ENCODE results near the gene PIGQ.
"Not testable (repeated sequence)": the region's sequence is repeated elsewhere in the genome, so short reads cannot be mapped to it uniquely, and the experiment has no call there.

Gene PIGQ

DNA sequence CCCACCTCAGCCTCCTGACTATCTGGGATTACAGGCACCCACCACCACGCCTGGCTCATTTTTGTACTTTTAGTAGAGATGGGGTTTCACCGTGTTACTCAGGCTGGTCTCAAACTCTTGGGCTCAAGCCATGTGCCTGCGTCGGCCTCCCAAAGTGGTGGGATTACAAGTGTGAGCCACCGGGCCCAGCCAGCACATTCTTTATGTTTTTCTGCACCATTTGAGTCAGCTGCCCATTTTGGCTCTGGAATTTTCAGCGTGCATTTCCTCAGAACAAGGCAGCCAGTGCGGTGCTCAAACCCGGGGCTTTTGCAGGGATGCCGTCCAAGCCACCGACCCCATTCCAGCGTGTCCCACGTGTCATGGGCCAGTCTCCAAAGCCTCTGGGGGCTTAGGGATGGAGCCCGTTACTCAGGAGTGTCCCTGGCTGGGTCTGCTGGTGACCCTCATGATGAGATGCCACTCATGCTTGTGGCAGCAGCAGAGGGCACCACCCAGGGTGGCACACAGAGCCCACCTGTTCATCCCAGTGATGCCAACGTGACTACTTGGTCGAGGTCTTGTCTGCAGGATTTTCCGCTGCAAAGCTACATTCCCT is 16.4 kb downstream of the PIGQ start:
- DNase-seq (ENCODE audit: low read depth in 2 of 2): no peak

GRCh38 chr16:586645-587590 is 17.1 kb downstream of the PIGQ start:
- DNase-seq (ENCODE audit: low read depth in 2 of 2): no peak

DNA sequence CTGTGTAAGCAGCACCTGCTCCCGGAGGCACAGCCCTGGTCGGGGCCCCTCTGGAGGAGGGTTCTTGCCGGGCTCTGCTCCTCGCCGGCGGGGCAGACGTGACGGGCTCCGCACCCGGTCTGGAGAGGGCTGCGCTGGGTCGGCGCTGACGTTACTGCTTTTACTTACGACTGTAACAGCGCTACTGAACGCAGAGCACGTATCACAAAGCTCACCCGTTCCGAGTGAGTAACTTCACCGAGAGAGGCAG is 18.8 kb downstream of the PIGQ start:
- DNase-seq (ENCODE audit: low read depth in 2 of 2): peak in 1 of 2 experiments; percentile 46

DNA sequence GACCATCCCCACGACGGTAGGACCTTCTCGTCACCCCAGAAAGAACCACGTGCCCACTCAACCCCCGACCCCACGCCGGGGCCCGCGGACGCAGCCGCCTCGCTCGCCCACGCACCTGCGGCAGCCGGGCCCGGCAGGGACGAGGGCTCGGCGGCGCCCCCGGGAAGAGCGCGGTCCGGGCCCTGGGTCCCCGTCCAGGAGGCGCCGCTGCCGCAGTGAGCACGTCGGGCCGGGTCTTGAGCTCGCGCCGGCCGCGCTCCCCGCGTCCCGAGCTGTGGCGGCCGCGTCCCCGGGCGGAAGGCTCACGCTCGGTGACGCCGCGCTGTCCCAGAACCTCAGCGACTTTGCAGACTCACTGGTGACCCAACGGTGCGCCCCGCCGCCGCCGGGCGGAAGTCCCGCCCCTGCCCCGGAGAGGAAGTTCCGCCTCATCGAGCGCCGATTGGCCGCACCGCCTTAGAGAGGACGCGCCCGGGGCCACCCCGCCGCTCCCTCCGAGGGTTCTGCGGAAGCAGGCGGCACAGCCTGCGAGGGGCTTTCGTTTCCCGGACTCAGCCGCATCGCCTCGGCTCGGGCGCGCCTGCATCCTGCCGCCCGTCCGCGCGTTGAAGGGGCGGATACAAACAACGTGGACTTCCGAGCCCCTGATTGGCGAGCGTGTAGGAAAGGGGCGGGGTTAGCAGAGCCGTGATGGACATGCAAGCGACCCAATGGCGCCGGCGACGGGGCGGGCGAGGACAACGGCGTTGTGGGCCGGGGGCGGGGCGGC is 19.3 kb downstream of the PIGQ start:
- peak; percentile 95 to 98 for DNase-seq (ENCODE audit: low read depth in 2 of 2)

- peak; percentile 98 to 99 for DNase-seq (ENCODE audit: low read depth in 2 of 2)
Observed at GRCh38 chr16:589658-590187, 20.0 kb downstream of the PIGQ start, which contains the start of gene RAB40C. RAB40C (plus strand) TSS chr16:590066; CDS start chr16:590292, 226 bp downstream.

GRCh38 chr16:590188-590814 is 20.5 kb downstream of the PIGQ start:
- DNase-seq (ENCODE audit: low read depth in 2 of 2): no peak

GRCh38 chr16:590815-591200 is 21.0 kb downstream of the PIGQ start:
- no peak for DNase-seq (ENCODE audit: low read depth in 2 of 2)

GRCh38 chr16:591231-591630 is 21.5 kb downstream of the PIGQ start:
- DNase-seq (ENCODE audit: low read depth in 2 of 2): no peak

GRCh38 chr16:591892-592517 is 22.2 kb downstream of the PIGQ start:
- DNase-seq (ENCODE audit: low read depth in 2 of 2): no peak

DNA sequence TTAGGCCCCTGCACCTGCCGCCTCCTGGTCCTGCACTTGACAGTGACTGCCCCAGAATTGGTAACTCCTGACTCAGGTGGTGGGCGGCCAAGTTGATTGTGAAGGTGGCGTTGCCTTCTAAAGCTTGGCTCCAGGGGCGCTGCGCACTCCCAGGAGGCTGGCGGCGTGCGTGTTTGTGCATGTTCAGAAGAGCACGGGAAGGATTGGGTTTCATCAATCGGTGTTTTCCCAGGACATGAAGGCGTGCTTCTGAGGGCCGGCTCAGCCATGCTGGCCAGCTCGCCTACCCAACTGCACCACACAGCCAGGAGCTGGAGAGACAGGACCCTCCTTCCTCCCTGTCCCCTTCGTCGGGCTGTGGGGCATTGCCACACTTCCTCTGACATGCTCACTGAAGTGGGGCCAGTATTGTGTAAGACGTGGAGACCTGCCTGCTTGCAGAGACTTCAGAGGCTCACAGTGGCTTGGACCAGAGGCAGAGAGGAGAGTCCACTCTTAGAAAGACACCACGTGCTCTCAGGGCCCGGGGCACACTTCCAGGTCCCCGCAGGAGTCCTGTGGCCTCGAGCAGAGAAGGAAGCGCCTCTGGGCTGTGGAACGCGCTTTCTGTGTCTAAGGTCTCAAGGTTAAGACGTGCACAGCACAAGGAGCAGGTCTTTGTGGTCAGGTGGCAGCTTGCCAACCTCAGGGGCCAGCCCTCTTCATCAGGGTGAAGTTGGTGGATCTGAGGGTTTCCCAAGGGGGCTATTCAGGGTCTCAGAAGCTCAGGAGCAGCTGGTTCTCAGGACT is 22.9 kb downstream of the PIGQ start:
- DNase-seq (ENCODE audit: low read depth in 2 of 2): no peak

- no peak for DNase-seq (ENCODE audit: low read depth in 2 of 2)
Observed at GRCh38 chr16:593406-593805, 23.6 kb downstream of the PIGQ start.

GRCh38 chr16:593807-594206 is 24.0 kb downstream of the PIGQ start:
- no peak for DNase-seq (ENCODE audit: low read depth in 2 of 2)

DNA sequence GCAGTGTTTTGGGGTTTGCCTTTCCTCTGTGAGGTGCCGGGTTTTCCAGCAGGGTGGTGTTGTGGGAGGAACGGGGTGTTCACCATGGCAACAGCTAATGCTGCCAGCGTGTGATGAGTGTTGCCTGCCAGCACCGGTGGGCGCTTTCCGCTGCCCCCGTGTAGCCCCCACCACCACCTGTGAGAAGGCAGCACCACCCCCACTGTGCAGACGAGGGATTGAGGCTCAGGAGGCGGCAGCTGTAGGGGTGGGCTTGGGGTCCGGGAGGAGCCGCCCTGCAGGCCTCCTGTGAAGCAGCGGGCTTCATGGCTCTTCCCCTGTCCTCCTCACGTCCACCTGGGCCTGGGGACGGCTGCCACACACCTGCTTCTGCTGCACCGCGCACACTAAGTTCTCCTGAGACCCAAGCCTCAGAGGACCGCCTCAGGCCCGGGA is 25.3 kb downstream of the PIGQ start:
- no peak for DNase-seq (ENCODE audit: low read depth in 2 of 2)

DNA sequence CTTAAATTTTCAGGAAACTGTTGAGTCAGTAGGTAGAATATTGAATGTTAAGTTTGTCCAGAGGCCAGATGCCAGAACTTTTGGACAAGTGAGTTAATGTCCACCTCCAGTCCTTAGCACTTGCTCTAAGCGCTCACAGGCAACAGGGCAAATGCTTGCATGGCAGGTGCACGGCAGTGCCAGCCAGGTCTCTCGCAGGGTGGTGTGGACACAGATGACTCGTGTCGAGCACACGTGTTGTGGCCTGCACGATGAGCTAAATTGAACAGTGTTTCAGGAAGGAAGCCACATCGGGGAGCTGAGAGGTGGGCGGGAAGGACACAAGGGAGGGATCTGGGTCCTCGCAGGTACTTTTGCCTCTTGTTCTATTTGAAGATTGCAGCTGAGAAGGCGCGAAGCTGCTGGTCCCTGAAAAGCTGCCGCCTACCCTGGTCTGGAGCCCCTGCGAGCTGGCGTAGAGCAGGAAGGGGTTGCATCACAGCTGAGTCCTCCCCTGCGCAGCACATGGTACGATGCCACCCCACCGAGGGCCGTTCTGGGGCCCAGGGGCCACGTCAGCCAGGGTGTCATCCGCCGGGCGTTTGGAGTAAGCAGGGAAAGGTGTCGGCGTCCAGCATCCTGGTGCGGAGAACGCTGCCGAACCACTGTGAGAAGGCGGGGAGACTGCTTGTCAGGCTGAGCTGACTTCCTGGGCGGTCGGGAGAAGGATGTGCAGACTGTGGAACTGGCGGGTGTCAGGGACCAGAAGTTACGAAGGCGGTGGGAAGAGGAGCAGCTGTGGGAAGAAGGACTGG is 26.4 kb downstream of the PIGQ start:
- no peak for DNase-seq (ENCODE audit: low read depth in 2 of 2)

- DNase-seq (ENCODE audit: low read depth in 2 of 2): no peak
Observed at GRCh38 chr16:596736-597060, 26.9 kb downstream of the PIGQ start.

DNA sequence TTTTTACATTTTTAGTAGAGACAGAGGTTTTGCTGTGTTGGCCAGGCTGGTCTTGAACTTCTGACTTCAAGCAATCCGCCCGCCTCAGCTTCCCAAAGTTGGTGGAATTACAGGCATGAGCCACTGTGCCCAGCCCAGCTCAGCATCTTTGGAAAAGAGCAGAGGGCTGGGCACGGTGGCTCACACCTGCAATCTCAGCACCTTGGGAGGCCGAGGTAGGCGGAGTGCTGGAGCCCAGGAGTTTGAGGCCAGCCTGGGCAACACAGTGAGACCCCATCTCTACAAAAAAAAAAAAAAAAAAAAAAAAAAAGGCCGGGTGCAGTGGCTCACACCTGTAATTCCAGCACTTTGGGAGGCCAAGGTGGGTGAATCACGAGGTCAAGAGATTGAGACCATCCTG is 27.9 kb downstream of the PIGQ start:
- DNase-seq (ENCODE audit: low read depth in 2 of 2): not testable (repeated sequence)

DNA sequence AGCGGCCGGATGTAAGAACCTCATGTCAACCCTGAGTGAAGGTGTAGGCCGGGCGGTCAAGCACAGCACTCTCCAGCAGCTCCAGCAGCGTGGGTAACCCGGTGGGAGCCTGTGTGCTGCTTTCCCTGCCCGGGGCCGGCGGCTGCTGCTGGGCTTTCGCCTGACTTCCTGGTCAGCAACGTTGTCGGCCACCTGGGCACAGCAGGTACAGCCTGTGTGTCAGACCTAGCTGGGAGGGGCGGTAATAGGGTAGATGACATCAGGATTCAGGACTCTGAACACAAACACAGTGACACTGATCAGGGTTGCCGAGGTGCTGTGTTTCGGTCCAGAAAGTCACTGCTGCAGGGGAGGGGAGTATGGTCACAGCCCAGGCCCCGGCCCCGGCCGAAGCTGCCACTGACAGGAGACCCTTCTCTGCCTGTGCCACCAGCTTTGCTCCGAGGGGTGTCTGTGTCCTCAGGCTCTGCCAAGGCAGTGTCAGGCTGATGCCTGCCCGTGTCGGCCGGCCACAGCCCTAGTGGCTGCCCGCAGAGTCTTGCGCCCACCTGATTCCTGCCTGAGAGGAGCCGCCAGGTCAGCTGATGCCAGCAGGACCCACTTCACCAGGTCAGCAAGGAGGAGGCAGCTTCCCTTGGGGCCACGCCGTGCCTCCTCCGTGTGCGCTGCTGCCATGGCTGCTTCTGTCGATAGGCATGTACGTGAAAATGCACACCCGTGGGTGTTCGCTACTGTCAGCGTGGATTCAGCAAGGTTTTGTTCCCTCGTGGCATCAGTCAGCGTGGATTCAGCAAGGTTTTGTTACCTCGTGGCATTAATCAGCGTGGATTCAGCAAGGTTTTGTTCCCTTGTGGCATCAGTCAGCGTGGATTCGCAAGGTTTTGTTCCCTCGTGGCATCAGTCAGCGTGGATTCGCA is 29.3 kb downstream of the PIGQ start:
- no peak for DNase-seq (ENCODE audit: low read depth in 2 of 2)

GRCh38 chr16:600781-601180 is 31.0 kb downstream of the PIGQ start:
- no peak for DNase-seq (ENCODE audit: low read depth in 2 of 2)

GRCh38 chr16:603933-604332 is 34.2 kb downstream of the PIGQ start:
- no peak for DNase-seq (ENCODE audit: low read depth in 2 of 2)

Data from stimulated activated CD4-positive, alpha-beta T cell treated with anti-CD3 and anti-CD28 coated beads, Interleukin-12 subunit alpha, Interleukin-12 subunit beta, amount 100 ng/mL, for 24 hours (primary cell).